H9 (cell line): ENCODE results near the gene WDR55. TPM values are rescaled to one million over a fixed set of nuclear protein-coding genes. Genes with fewer than 3 reads are reported as not detected.
A peak's percentile ranks its signal among the peaks of the same experiment; 100 is the strongest.

Experiments used
- DNase-seq: peaks from one replicate; pipeline ENCODE4 v3.0.0-alpha.2; 2017
- H2AFZ ChIP-seq: one replicate; pipeline ENCODE4 v1.6.1; 2013; ENCODE audit warnings: mild to moderate bottlenecking, low read length, control low read depth, moderate library complexity
- H2AK5ac ChIP-seq: 2 replicates; pipeline ENCODE4 v1.6.1; 2013; ENCODE audit warnings: low read length, control low read depth, mixed read lengths; ENCODE audit not compliant: insufficient read length
- H2BK120ac ChIP-seq: one replicate; pipeline ENCODE4 v1.6.1; 2013; ENCODE audit warnings: low read depth, mild to moderate bottlenecking, low read length, control low read depth, inconsistent platforms; ENCODE audit not compliant: poor library complexity, severe bottlenecking
- H2BK12ac ChIP-seq: 2 replicates; pipeline ENCODE4 v1.6.1; 2013; ENCODE audit warnings: low read length, control low read depth, mixed read lengths, low read depth; ENCODE audit not compliant: insufficient read length
- H2BK15ac ChIP-seq: 2 replicates; pipeline ENCODE4 v1.6.1; 2013; ENCODE audit warnings: low read depth, low read length, control low read depth
- H2BK20ac ChIP-seq: one replicate; pipeline ENCODE4 v1.6.1; 2013; ENCODE audit warnings: low read depth, mild to moderate bottlenecking, low read length, control low read depth, inconsistent platforms; ENCODE audit not compliant: poor library complexity, severe bottlenecking
- H2BK5ac ChIP-seq: 2 replicates; pipeline ENCODE4 v1.6.1; 2013; ENCODE audit warnings: low read length, control low read depth, mixed read lengths; ENCODE audit not compliant: insufficient read length
- H3K14ac ChIP-seq: 2 replicates; pipeline ENCODE4 v1.6.1; 2013; ENCODE audit warnings: low read length, control low read depth; ENCODE audit not compliant: insufficient read depth
- H3K18ac ChIP-seq: 2 replicates; pipeline ENCODE4 v1.6.1; 2013; ENCODE audit warnings: low read depth, mild to moderate bottlenecking, mixed read lengths, low read length, control low read depth; ENCODE audit not compliant: insufficient read length
- H3K23ac ChIP-seq: 2 replicates; pipeline ENCODE4 v1.6.1; 2013; ENCODE audit warnings: low read length, control low read depth, mixed read lengths, low read depth; ENCODE audit not compliant: insufficient read length
- H3K23me2 ChIP-seq: 2 replicates; pipeline ENCODE4 v1.6.1; 2013; ENCODE audit warnings: low read depth, mild to moderate bottlenecking, mixed read lengths, low read length, control low read depth; ENCODE audit not compliant: insufficient read length, poor library complexity, severe bottlenecking
- H3K27ac ChIP-seq: 2 replicates; pipeline ENCODE4 v1.5.1; 2013; ENCODE audit warnings: low read length, control low read depth, mixed read lengths, low read depth; ENCODE audit not compliant: insufficient read length
- H3K27me3 ChIP-seq: 2 replicates; pipeline ENCODE4 v1.6.1; 2013; ENCODE audit warnings: low read length, control low read depth, inconsistent platforms; ENCODE audit not compliant: insufficient read depth
- H3K4ac ChIP-seq: 2 replicates; pipeline ENCODE4 v1.6.1; 2013; ENCODE audit warnings: low read depth, mild to moderate bottlenecking, control low read depth, inconsistent platforms, low read length, moderate library complexity
- H3K4me1 ChIP-seq: 2 replicates; pipeline ENCODE4 v1.6.1; 2013; ENCODE audit warnings: low read length, control low read depth, inconsistent platforms; ENCODE audit not compliant: insufficient read depth
- H3K4me2 ChIP-seq: 2 replicates; pipeline ENCODE4 v1.6.1; 2013; ENCODE audit warnings: low read length, control low read depth, mixed read lengths; ENCODE audit not compliant: insufficient read length, insufficient read depth
- H3K56ac ChIP-seq: 2 replicates; pipeline ENCODE4 v1.6.1; 2013; ENCODE audit warnings: low read depth, mild to moderate bottlenecking, mixed read lengths, low read length, control low read depth; ENCODE audit not compliant: insufficient read length
- H3K79me1 ChIP-seq: 2 replicates; pipeline ENCODE4 v1.6.1; 2013; ENCODE audit warnings: low read depth, mild to moderate bottlenecking, moderate library complexity, low read length, control low read depth, inconsistent platforms; ENCODE audit not compliant: insufficient read depth, poor library complexity, severe bottlenecking
- H3K79me2 ChIP-seq: 2 replicates; pipeline ENCODE4 v1.6.1; 2013; ENCODE audit warnings: low read length, control low read depth, inconsistent platforms; ENCODE audit not compliant: insufficient read depth
- H3K9ac ChIP-seq: 2 replicates; pipeline ENCODE4 v1.6.1; 2013; ENCODE audit warnings: low read length, control low read depth, mixed read lengths; ENCODE audit not compliant: insufficient read length; ENCODE audit errors: extremely low read depth
- H3K9me3 ChIP-seq: one replicate; pipeline ENCODE4 v1.6.1; 2013; ENCODE audit warnings: low read depth, low read length, inconsistent platforms; ENCODE audit not compliant: control insufficient read depth
- H3T11ph ChIP-seq: one replicate; pipeline ENCODE4 v1.6.1; 2013; ENCODE audit warnings: mild to moderate bottlenecking, low read length, control low read depth, inconsistent platforms
- H4K20me1 ChIP-seq: one replicate; pipeline ENCODE4 v1.6.1; 2013; ENCODE audit not compliant: control insufficient read depth, insufficient read length, insufficient read depth
- H4K5ac ChIP-seq: 2 replicates; pipeline ENCODE4 v1.6.1; 2013; ENCODE audit warnings: low read depth, mild to moderate bottlenecking, mixed read lengths, low read length, control low read depth; ENCODE audit not compliant: insufficient read length
- H4K8ac ChIP-seq: replicated peaks from 2 replicates; pipeline ENCODE4 v1.6.1; 2013; ENCODE audit warnings: low read length, control low read depth, mixed read lengths, low read depth; ENCODE audit not compliant: insufficient read length
- H4K91ac ChIP-seq: 2 replicates; pipeline ENCODE4 v1.6.1; 2013; ENCODE audit warnings: low read depth, mild to moderate bottlenecking, moderate library complexity, mixed read lengths, low read length, control low read depth; ENCODE audit not compliant: insufficient read length
- H3K27ac Mint-ChIP-seq, 3 experiments: 2 replicates in 2 of 3; 3 replicates in 1 of 3; pipeline ENCODE4 v1.8.0; 2020 to 2021; ENCODE audit warnings: mixed read lengths in 3 of 3, mild to moderate bottlenecking in 1 of 3, moderate library complexity in 1 of 3
- H3K27me3 Mint-ChIP-seq: 2 replicates; pipeline ENCODE4 v1.8.0; 2021; ENCODE audit warnings: low read depth, mild to moderate bottlenecking, moderate library complexity, mixed read lengths
- H3K36me3 Mint-ChIP-seq, 3 experiments: 2 replicates in 2 of 3; 3 replicates in 1 of 3; pipeline ENCODE4 v1.8.0; 2020 to 2021; ENCODE audit warnings: low read depth in 3 of 3, mixed read lengths in 3 of 3; ENCODE audit not compliant: insufficient read depth in 1 of 3
- H3K4me1 Mint-ChIP-seq, 2 experiments: 2 replicates each; pipeline ENCODE4 v1.8.0; 2020; ENCODE audit warnings: mixed read lengths in 2 of 2
- H3K4me3 Mint-ChIP-seq, 2 experiments: 2 replicates in 1 of 2; 3 replicates in 1 of 2; pipeline ENCODE4 v1.8.0; 2020 to 2021; ENCODE audit warnings: mild to moderate bottlenecking in 2 of 2, mixed read lengths in 2 of 2, moderate library complexity in 1 of 2
- H3K9me3 Mint-ChIP-seq, 2 experiments: 2 replicates in 1 of 2; 3 replicates in 1 of 2; pipeline ENCODE4 v1.8.0; 2020; ENCODE audit warnings: mild to moderate bottlenecking in 2 of 2, mixed read lengths in 2 of 2, moderate library complexity in 1 of 2
- CTCF ChIP-seq: fragments of 200-600 bp; sonication (generic); conservative IDR thresholded peaks from 3 replicates; pipeline ENCODE4 v1.8.0; 2021; ENCODE audit warnings: antibody characterized with exemption, mild to moderate bottlenecking
- WGBS: extraction: QIAGEN DNeasy Blood & Tissue Kit; methylation state at CpG from one replicate; pipeline ENCODE4 v1.1.7; 2013; ENCODE audit warnings: missing lambda C conversion rate, low lambda C conversion rate, mixed read lengths; ENCODE audit not compliant: insufficient read length; ENCODE audit errors: extremely low coverage; 5-methylcytosine and 5-hydroxymethylcytosine counted together
- total RNA-seq: library from RNA; stranded (reverse); gene quantifications from 2 replicates; pipeline ENCODE4 v1.2.1, GENCODE V29; 2021

WDR55 gene
- total RNA-seq, 1 experiment from 2014 or later, result 24.7 TPM

DNA sequence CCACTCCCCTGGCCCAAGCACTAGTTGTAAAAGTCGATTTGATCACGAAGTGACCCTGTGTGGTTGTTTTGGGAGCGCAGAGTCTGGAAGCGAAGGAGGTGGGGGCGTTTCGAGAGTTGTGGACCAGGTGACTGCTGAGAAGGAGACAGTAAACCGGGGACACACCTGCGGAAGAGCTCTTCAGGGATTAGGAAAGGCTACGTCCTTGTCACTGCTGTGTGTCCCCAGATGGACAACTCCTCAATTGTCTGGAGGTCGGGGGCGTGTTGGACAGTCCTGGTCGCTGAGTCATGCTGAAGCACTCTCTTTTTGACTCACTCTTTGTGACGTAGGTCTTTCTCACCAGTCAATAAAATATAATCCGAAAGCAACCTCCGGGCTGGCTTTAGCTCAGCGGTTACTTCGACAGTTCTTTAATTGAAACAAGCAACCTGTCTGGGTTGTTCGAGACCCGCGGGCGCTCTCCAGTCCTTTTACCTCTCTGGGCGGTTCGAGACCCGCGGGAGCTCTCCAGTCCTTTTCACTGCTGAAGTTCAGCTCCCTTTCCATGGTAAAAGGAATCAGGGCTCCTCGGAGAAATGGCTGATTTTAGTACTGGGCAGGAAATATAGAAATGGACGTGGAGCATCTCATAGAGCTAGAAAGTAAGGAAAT is 46.3 kb downstream of the WDR55 start:
- Histone ChIP-seq H2BK15ac (no peak overlapping the region), H3K14ac (no peak overlapping the region), H3T11ph (no peak overlapping the region), H3K4ac (no peak overlapping the region), H2AFZ (no peak overlapping the region), H3K18ac (no peak overlapping the region), H3K9ac (peak overlapping the region; percentile 21), H3K27ac (no peak overlapping the region), H4K8ac (no peak overlapping the region), H3K23ac (no peak overlapping the region), H4K91ac (no peak overlapping the region), H4K5ac (no peak overlapping the region), H3K27me3 (no peaks in the 10 kb centered on the region), H3K4me2 (peak overlapping the region; percentile 46), H3K9me3 (no peaks in the 10 kb centered on the region), H2BK120ac (no peak overlapping the region), H3K4me1 (no peaks in the 10 kb centered on the region), H2BK20ac (no peak overlapping the region), H3K79me2 (no peaks in the 10 kb centered on the region), H2AK5ac (no peak overlapping the region), H3K23me2 (peaks cover 2% of the 10 kb centered on the region), H2BK5ac (no peak overlapping the region), H3K56ac (no peak overlapping the region), H2BK12ac (no peak overlapping the region), H4K20me1 (no peaks in the 10 kb centered on the region), H3K79me1 (no peaks in the 10 kb centered on the region)
- TF ChIP-seq CTCF, result no peak
- Mint-ChIP-seq H3K27ac (peak overlapping the region; percentile 32 to 70 (median 67); a peak in 5 of 7 replicates), H3K27me3 (peaks cover 6% of the 10 kb centered on the region), H3K4me1 (peaks cover 6 to 12% of the 10 kb centered on the region in 2 experiments), H3K9me3 (no peaks in the 10 kb centered on the region; a peak in 1 of 5 replicates), H3K4me3 (peak overlapping the region; percentile 79 to 87), H3K36me3 (peaks cover 7 to 11% (median 7%) of the 10 kb centered on the region in 3 experiments; a peak in 6 of 7 replicates)
- WGBS, result no CpG with 5 or more reads among the region's 27 CpGs
- DNase-seq, result peak; percentile 87
